H1 (cell line): ENCODE measurements around the gene C1orf21. TPM values are rescaled to one million over a fixed set of nuclear protein-coding genes. Genes with fewer than 3 reads are reported as not detected.

Source experiments
- CTCF ChIA-PET: fragments of 300-600 bp; sonication (Branson Sonifier 250); formaldehyde crosslinking; loops from one replicate; lab custom pipeline; 2021; ENCODE audit not compliant: partially characterized antibody; lab: Charles Lee
- POLR2A ChIA-PET: fragments of 300-600 bp; sonication (Branson Sonifier 250); formaldehyde crosslinking; loops from one replicate; lab custom pipeline; 2021; ENCODE audit warnings: inconsistent platforms; ENCODE audit not compliant: partially characterized antibody; lab: Charles Lee
- DNase-seq, 2 experiments: peaks; one replicate each; pipeline versions ENCODE4 v3.0.0 to v3.0.0-alpha.2; 2010 to 2022; ENCODE audit warnings: low spot score in 2 of 2, low read depth in 1 of 2, mixed read lengths in 1 of 2
- FAIRE-seq: peaks from 2 replicates; lab custom pipeline; 2011; peaks lifted over from hg19 to GRCh38; lab: Jason Lieb, UNC
- H2AFZ ChIP-seq: 2 replicates; pipeline ENCODE4 v1.8.1; 2012; ENCODE audit warnings: low read length, inconsistent platforms
- H2AK5ac ChIP-seq: 2 replicates; pipeline ENCODE4 v1.6.1; 2013; ENCODE audit warnings: low read depth, low read length
- H2BK120ac ChIP-seq: replicated peaks from 2 replicates; pipeline ENCODE3; 2013; ENCODE audit warnings: low read depth, low read length, inconsistent platforms
- H2BK12ac ChIP-seq: 2 replicates; pipeline ENCODE4 v1.6.1; 2013; ENCODE audit warnings: low read depth, low read length
- H2BK15ac ChIP-seq: 2 replicates; pipeline ENCODE4 v1.6.1; 2013; ENCODE audit warnings: low read length
- H2BK20ac ChIP-seq: 2 replicates; pipeline ENCODE4 v1.6.1; 2013; ENCODE audit warnings: low read length
- H2BK5ac ChIP-seq: 2 replicates; pipeline ENCODE4 v1.6.1; 2013; ENCODE audit warnings: low read depth, low read length
- H3K14ac ChIP-seq: 2 replicates; pipeline ENCODE4 v1.6.1; 2013; ENCODE audit warnings: inconsistent platforms; ENCODE audit not compliant: insufficient read length
- H3K18ac ChIP-seq: 2 replicates; pipeline ENCODE4 v1.6.1; 2013; ENCODE audit warnings: low read length; ENCODE audit errors: extremely low read depth
- H3K23ac ChIP-seq: 2 replicates; pipeline ENCODE4 v1.6.1; 2013; ENCODE audit warnings: inconsistent platforms; ENCODE audit not compliant: insufficient read length
- H3K23me2 ChIP-seq: 2 replicates; pipeline ENCODE4 v1.6.1; 2013; ENCODE audit warnings: low read depth, low read length
- H3K27ac ChIP-seq: 2 replicates; pipeline ENCODE4 v1.6.1; 2011; ENCODE audit warnings: low read depth, low read length, inconsistent platforms
- H3K27me3 ChIP-seq, 4 experiments: replicated peaks in 1 of 4; 1 replicate in 1 of 4; 2 replicates in 3 of 4; pipeline versions ENCODE4 v1.6.1 to v1.8.1; 2011 to 2013; ENCODE audit warnings: low read length in 3 of 4, mild to moderate bottlenecking in 3 of 4, inconsistent platforms in 2 of 4, mixed read lengths in 2 of 4, moderate library complexity in 1 of 4; ENCODE audit not compliant: control insufficient read depth in 3 of 4, insufficient read depth in 3 of 4; ENCODE audit errors: extremely low read depth in 1 of 4
- H3K36me3 ChIP-seq, 4 experiments: 2 replicates each; pipeline versions ENCODE4 v1.6.1 to v1.8.1; 2011 to 2013; ENCODE audit warnings: mild to moderate bottlenecking in 4 of 4, low read length in 3 of 4, moderate library complexity in 2 of 4, control low read depth in 1 of 4, inconsistent platforms in 1 of 4; ENCODE audit not compliant: insufficient read depth in 4 of 4, control insufficient read depth in 2 of 4
- H3K4ac ChIP-seq: replicated peaks from 2 replicates; pipeline ENCODE3; 2013; ENCODE audit warnings: low read length, low read depth, mixed read lengths, inconsistent platforms; ENCODE audit not compliant: insufficient read length
- H3K4me1 ChIP-seq, 4 experiments: replicated peaks in 1 of 4; 1 replicate in 1 of 4; 2 replicates in 3 of 4; pipeline versions ENCODE4 v1.6.1 to v1.8.1; 2011 to 2013; ENCODE audit warnings: low read length in 3 of 4, inconsistent platforms in 2 of 4, mixed read lengths in 1 of 4; ENCODE audit not compliant: insufficient read depth in 4 of 4, control insufficient read depth in 3 of 4
- H3K4me2 ChIP-seq, 2 experiments: 2 replicates each; pipeline versions ENCODE4 v1.6.1 to v1.8.1; 2011 to 2013; ENCODE audit warnings: low read depth in 2 of 2, low read length in 2 of 2, control low read depth in 1 of 2, inconsistent platforms in 1 of 2, mild to moderate bottlenecking in 1 of 2; ENCODE audit not compliant: insufficient read depth in 1 of 2
- H3K4me3 ChIP-seq, 4 experiments: fragments of 200-600, 300-600 bp in 1 of 4; sonication (generic), shearing (Covaris generic), sonication (Bioruptor Twin) in 1 of 4; 2 replicates each; pipeline versions ENCODE4 v1.5.1 to v1.8.1; 2011 to 2016; ENCODE audit warnings: low read length in 4 of 4, low read depth in 3 of 4, control low read depth in 2 of 4, inconsistent platforms in 2 of 4, mild to moderate bottlenecking in 2 of 4, mixed read lengths in 1 of 4, moderate library complexity in 1 of 4; ENCODE audit not compliant: insufficient read depth in 2 of 4; ENCODE audit errors: extremely low read depth in 1 of 4
- H3K56ac ChIP-seq: replicated peaks from 2 replicates; pipeline ENCODE3; 2013; ENCODE audit warnings: low read depth, mild to moderate bottlenecking, mixed read lengths, low read length, inconsistent platforms; ENCODE audit not compliant: insufficient read length
- H3K79me1 ChIP-seq: 2 replicates; pipeline ENCODE4 v1.6.1; 2013; ENCODE audit warnings: low read depth, low read length, control low read depth
- H3K79me2 ChIP-seq, 2 experiments: 2 replicates each; pipeline versions ENCODE4 v1.6.1 to v1.8.1; 2012 to 2013; ENCODE audit warnings: low read length in 2 of 2, mild to moderate bottlenecking in 2 of 2, inconsistent platforms in 1 of 2; ENCODE audit not compliant: insufficient read depth in 2 of 2, control insufficient read depth in 1 of 2
- H3K9ac ChIP-seq, 4 experiments: replicated peaks in 1 of 4; 1 replicate in 1 of 4; 2 replicates in 3 of 4; pipeline versions ENCODE4 v1.6.1 to v1.8.1; 2011 to 2013; ENCODE audit warnings: low read depth in 3 of 4, low read length in 3 of 4, control low read depth in 2 of 4, mild to moderate bottlenecking in 2 of 4, moderate library complexity in 2 of 4, inconsistent platforms in 1 of 4; ENCODE audit errors: extremely low read depth in 1 of 4
- H3K9me3 ChIP-seq, 2 experiments: 2 replicates each; pipeline versions ENCODE4 v1.6.1 to v1.8.1; 2012 to 2013; ENCODE audit warnings: mild to moderate bottlenecking in 2 of 2, moderate library complexity in 2 of 2, control low read depth in 1 of 2, inconsistent platforms in 1 of 2, low read depth in 1 of 2, low read length in 1 of 2, mixed read lengths in 1 of 2; ENCODE audit not compliant: insufficient read depth in 2 of 2
- H4K20me1 ChIP-seq, 2 experiments: replicated peaks in 1 of 2; 2 replicates each; pipeline versions ENCODE3 to v1.8.1; 2011 to 2013; ENCODE audit warnings: inconsistent platforms in 2 of 2, low read length in 2 of 2, mild to moderate bottlenecking in 1 of 2; ENCODE audit not compliant: insufficient read depth in 2 of 2, control insufficient read depth in 1 of 2
- H4K5ac ChIP-seq: 2 replicates; pipeline ENCODE4 v1.6.1; 2013; ENCODE audit warnings: low read length, low read depth, mixed read lengths, inconsistent platforms; ENCODE audit not compliant: insufficient read length
- H4K8ac ChIP-seq: 2 replicates; pipeline ENCODE4 v1.8.0; 2013; ENCODE audit warnings: mild to moderate bottlenecking, moderate library complexity, low read length, inconsistent platforms; ENCODE audit not compliant: insufficient read depth; ENCODE audit errors: extremely low read depth
- H4K91ac ChIP-seq: replicated peaks from 2 replicates; pipeline ENCODE3; 2013; ENCODE audit warnings: low read length, mixed read lengths, inconsistent platforms; ENCODE audit not compliant: insufficient read length
- ASH2L ChIP-seq: fragments of 200-600, 300-600 bp; sonication (generic); IDR thresholded peaks from one replicate; pipeline ENCODE4 v1.7.1; 2017; ENCODE audit warnings: low read length
- BACH1 ChIP-seq: IDR thresholded peaks from 2 replicates; pipeline ENCODE4 v1.6.1; 2012; ENCODE audit warnings: low read length, improper control_type of control experiment
- BRCA1 ChIP-seq: IDR thresholded peaks from 2 replicates; pipeline ENCODE4 v1.6.1; 2012; ENCODE audit warnings: low read depth, low read length, improper control_type of control experiment
- EGR1 ChIP-seq: IDR thresholded peaks from 2 replicates; pipeline ENCODE4 v1.6.1; 2011; ENCODE audit warnings: low read depth, low read length, borderline replicate concordance
- EZH2 ChIP-seq: fragments of 200-600 bp; sonication (generic); IDR thresholded peaks from 2 replicates; pipeline ENCODE4 v1.7.1; 2012; ENCODE audit warnings: low read depth, mild to moderate bottlenecking, moderate library complexity, low read length, inconsistent platforms; ENCODE audit not compliant: severe bottlenecking
- GABPA ChIP-seq: IDR thresholded peaks from 2 replicates; pipeline ENCODE4 v1.6.1; 2011; ENCODE audit warnings: mild to moderate bottlenecking, low read length, moderate library complexity, borderline replicate concordance; ENCODE audit not compliant: insufficient read depth
- HDAC6 ChIP-seq: IDR thresholded peaks from one replicate; pipeline ENCODE4 v1.7.1; 2012; ENCODE audit warnings: low read depth, mild to moderate bottlenecking, inconsistent platforms, low read length, moderate library complexity
- KDM4A ChIP-seq: IDR thresholded peaks from one replicate; pipeline ENCODE4 v1.7.1; 2012; ENCODE audit warnings: low read depth, mild to moderate bottlenecking, moderate library complexity, low read length, inconsistent platforms; ENCODE audit not compliant: severe bottlenecking
- MAFK ChIP-seq: IDR thresholded peaks from 2 replicates; pipeline ENCODE4 v1.6.1; 2012; ENCODE audit warnings: low read depth, mild to moderate bottlenecking, improper control_type of control experiment, low read length
- NRF1 ChIP-seq: IDR thresholded peaks from 2 replicates; pipeline ENCODE4 v1.6.1; 2011; ENCODE audit warnings: mild to moderate bottlenecking, low read depth, low read length, improper control_type of control experiment
- PHF8 ChIP-seq: fragments of 200-600 bp; sonication (generic); conservative IDR thresholded peaks from 2 replicates; pipeline ENCODE4 v1.7.1; 2012; ENCODE audit warnings: low read depth, mild to moderate bottlenecking, inconsistent platforms, low read length, moderate library complexity
- POLR2AphosphoS5 ChIP-seq: IDR thresholded peaks from 2 replicates; pipeline ENCODE4 v1.6.1; 2011; ENCODE audit warnings: low read depth, low read length
- WGBS, 2 experiments: shearing (Covaris generic) in 1 of 2; methylation state at CpG; one replicate each; pipeline versions ENCODE4 v1.1.6 to v1.1.7; 2013 to 2015; ENCODE audit warnings: low lambda C conversion rate in 2 of 2, mixed read lengths in 2 of 2, inconsistent platforms in 1 of 2, low coverage in 1 of 2, missing lambda C conversion rate in 1 of 2; ENCODE audit not compliant: insufficient replicate concordance in 2 of 2, insufficient coverage in 1 of 2, insufficient read length in 1 of 2; ENCODE audit errors: extremely low coverage in 1 of 2, missing lambda C conversion rate in 1 of 2; 5-methylcytosine and 5-hydroxymethylcytosine counted together
- polyA plus RNA-seq, 7 experiments: library from polyadenylated mRNA; depleted of rRNA in 3 of 7; stranded (reverse) in 5 of 7; unstranded in 2 of 7; fragments of >200 nt in 5 of 7; fragments of 200-250 nt in 2 of 7; gene quantifications; 1 replicate in 5 of 7; 2 replicates in 1 of 7; 4 replicates in 1 of 7; pipeline versions ENCODE4 v1.2.1 to v1.2.3, GENCODE V29; 2011 to 2013; ENCODE audit warnings: missing spikeins in 2 of 7, mixed read lengths in 2 of 7
- total RNA-seq: library from RNA; stranded (reverse); fragmentation: NEBNext Ultra II Directional; extraction: Animal tissue kit (Norgen Biotek cat#: 25700); gene quantifications from 2 replicates; pipeline ENCODE4 v1.2.1, GENCODE V29; 2021
- TF ChIP-seq, protein P1 (sequence below): IDR thresholded peaks from 2 replicates; pipeline ENCODE4 v1.6.1; 2011; ENCODE audit warnings: low read length, improper control_type of control experiment

The C1orf21 gene
- total and polyA plus RNA-seq, 2 of the 8 experiments (the other 6 are each of a cell fraction or from before 2014, with no cell fraction given): 16.6 to 51.0 TPM

DNA sequence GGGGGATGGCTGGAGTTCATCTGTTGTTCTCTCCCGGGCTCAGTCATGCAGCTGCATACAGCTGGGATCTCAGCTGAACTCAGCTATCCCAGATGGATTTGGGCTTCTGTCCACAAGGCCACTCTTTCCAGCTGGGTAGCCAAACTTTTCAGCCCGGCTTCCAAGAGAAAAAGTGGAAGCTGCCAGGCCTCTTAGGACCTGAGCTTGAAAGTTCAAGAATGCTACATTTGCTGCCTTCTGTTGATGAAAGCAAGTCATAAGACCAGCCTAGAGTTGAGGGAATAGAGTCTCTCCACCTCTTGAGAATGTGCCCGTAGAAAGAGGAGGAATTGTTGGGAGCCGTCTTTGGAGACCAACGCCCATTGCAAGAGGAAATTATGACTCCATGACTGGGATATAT is 95.3 kb downstream of the C1orf21 start:
- no peak overlapping the region for H3K23ac ChIP-seq
- DNase-seq: no peak
- no peaks in the 10 kb centered on the region for H3K23me2 ChIP-seq
- H3K79me1 ChIP-seq: no peaks in the 10 kb centered on the region; the same call in 1 of the 2 replicates
- H3K4me2 ChIP-seq: no peak overlapping the region
- H2BK5ac ChIP-seq: no peak overlapping the region
- peaks cover 4 to 16% (median 10%) of the 10 kb centered on the region in 4 experiments; a peak in 6 of 7 replicates for H3K4me1 ChIP-seq
- TF ChIP-seq, protein P1, sequence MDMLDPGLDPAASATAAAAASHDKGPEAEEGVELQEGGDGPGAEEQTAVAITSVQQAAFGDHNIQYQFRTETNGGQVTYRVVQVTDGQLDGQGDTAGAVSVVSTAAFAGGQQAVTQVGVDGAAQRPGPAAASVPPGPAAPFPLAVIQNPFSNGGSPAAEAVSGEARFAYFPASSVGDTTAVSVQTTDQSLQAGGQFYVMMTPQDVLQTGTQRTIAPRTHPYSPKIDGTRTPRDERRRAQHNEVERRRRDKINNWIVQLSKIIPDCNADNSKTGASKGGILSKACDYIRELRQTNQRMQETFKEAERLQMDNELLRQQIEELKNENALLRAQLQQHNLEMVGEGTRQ: no peak
- TF ChIP-seq POLR2AphosphoS5 (no peak), EZH2 (no peak), HDAC6 (no peak), EGR1 (no peak), ASH2L (no peak), GABPA (no peak), MAFK (no peak), NRF1 (no peak), BRCA1 (no peak), KDM4A (no peak), PHF8 (no peak), BACH1 (no peak)
- TF ChIP-seq, all 59 proteins: peak for 0
- Histone ChIP-seq H3K56ac (no peak overlapping the region), H3K18ac (0 out of 2 replicates have a peak overlapping the region, but pooled peaks have one; percentile 3), H3K9ac (no peak overlapping the region), H2BK15ac (no peak overlapping the region), H2BK120ac (no peak overlapping the region), H3K4ac (no peak overlapping the region), H3K27me3 (no peaks in the 10 kb centered on the region), H3K27ac (no peak overlapping the region), H3K4me3 (no peak overlapping the region), H3K79me2 (peaks cover 0 to 38% of the 10 kb centered on the region in 2 experiments; a peak in 3 of 4 replicates), H2BK20ac (no peak overlapping the region), H3K36me3 (peaks cover 0 to 19% (median 0%) of the 10 kb centered on the region in 4 experiments; a peak in 3 of 8 replicates), H4K5ac (no peak overlapping the region), H3K14ac (no peak overlapping the region), H2BK12ac (no peak overlapping the region), H4K91ac (no peak overlapping the region), H4K8ac (no peak overlapping the region), H4K20me1 (no peaks in the 10 kb centered on the region), H2AFZ (no peak overlapping the region), H2AK5ac (no peak overlapping the region), H3K9me3 (no peaks in the 10 kb centered on the region)
- ChIA-PET POLR2A (no interaction called here), CTCF (interaction anchor here (0.7 to 1.4 kb wide), 6 partner anchors 29 to 292 kb away, joined by 3 to 4 read pairs (median 3); no protein-coding TSS in a partner anchor)
- WGBS, 2 experiments: 95% methylated on average over 5 of the region's 5 CpGs; no CpG with 5 or more reads in 1 of the 2 experiments
- FAIRE-seq: no peak
